Measurements from ENCODE around the gene MTCL1.

Gene MTCL1

GRCh38 chr18:8744656-8745055, 39.3 kb downstream of the MTCL1 start:
- TF ChIP-seq CTCF (IDR thresholded peaks at IDR 0.05; ENCODE audit: low read depth, low read length) = no peak
- DNase-seq (ENCODE audit: low read depth in 2 of 2) = no peak
- H3K4me3 ChIP-seq (replicated peaks in 1 of 2; ENCODE audit: low read depth in 2 of 2, low read length in 2 of 2) = no peak overlapping the region

GRCh38 chr18:8745355-8746014, 40.1 kb downstream of the MTCL1 start:
- no peak overlapping the region for H3K4me3 ChIP-seq (replicated peaks in 1 of 2; ENCODE audit: low read depth in 2 of 2, low read length in 2 of 2)
- DNase-seq (ENCODE audit: low read depth in 2 of 2) = no peak
- TF ChIP-seq CTCF (IDR thresholded peaks at IDR 0.05; ENCODE audit: low read depth, low read length) = no peak

GRCh38 chr18:8747440-8747937, 42.1 kb downstream of the MTCL1 start:
- peak; percentile 88 to 92 for DNase-seq (ENCODE audit: low read depth in 2 of 2)
- no peak overlapping the region for H3K4me3 ChIP-seq (replicated peaks in 1 of 2; ENCODE audit: low read depth in 2 of 2, low read length in 2 of 2)
- no peak for TF ChIP-seq CTCF (IDR thresholded peaks at IDR 0.05; ENCODE audit: low read depth, low read length)

GRCh38 chr18:8749492-8749891, 44.1 kb downstream of the MTCL1 start:
- no peak for DNase-seq (ENCODE audit: low read depth in 2 of 2)
- no peak overlapping the region for H3K4me3 ChIP-seq (replicated peaks in 1 of 2; ENCODE audit: low read depth in 2 of 2, low read length in 2 of 2)
- TF ChIP-seq CTCF (IDR thresholded peaks at IDR 0.05; ENCODE audit: low read depth, low read length) = no peak

GRCh38 chr18:8750954-8751415, 45.6 kb downstream of the MTCL1 start:
- DNase-seq (ENCODE audit: low read depth in 2 of 2) = peak; percentile 87 to 88
- no peak overlapping the region for H3K4me3 ChIP-seq (replicated peaks in 1 of 2; ENCODE audit: low read depth in 2 of 2, low read length in 2 of 2)
- no peak for TF ChIP-seq CTCF (IDR thresholded peaks at IDR 0.05; ENCODE audit: low read depth, low read length)

GRCh38 chr18:8751692-8752091, 46.3 kb downstream of the MTCL1 start:
- DNase-seq (ENCODE audit: low read depth in 2 of 2) = no peak
- no peak overlapping the region for H3K4me3 ChIP-seq (replicated peaks in 1 of 2; ENCODE audit: low read depth in 2 of 2, low read length in 2 of 2)
- no peak for TF ChIP-seq CTCF (IDR thresholded peaks at IDR 0.05; ENCODE audit: low read depth, low read length)

- TF ChIP-seq CTCF (IDR thresholded peaks at IDR 0.05; ENCODE audit: low read depth, low read length) = no peak
- DNase-seq (ENCODE audit: low read depth in 2 of 2) = peak in 1 of 2 donors; percentile 60
- no peak overlapping the region for H3K4me3 ChIP-seq (replicated peaks in 1 of 2; ENCODE audit: low read depth in 2 of 2, low read length in 2 of 2)
Measured at GRCh38 chr18:8752329-8752728, 47.0 kb downstream of the MTCL1 start.

All from cardiac fibroblast (primary cell).